Measurements from ENCODE around the gene COQ4.
"Not testable (repeated sequence)": the region's sequence is repeated elsewhere in the genome, so short reads cannot be mapped to it uniquely, and the experiment has no call there.

The COQ4 gene

GRCh38 chr9:128337936-128338335 lies 15.3 kb downstream of the COQ4 start:
- H3K27ac ChIP-seq (replicated peaks) = no peak overlapping the region
- no peak for DNase-seq (ENCODE audit: low read depth in 1 of 2, low spot score in 1 of 2)
- no peaks in the 10 kb centered on the region for H3K27me3 ChIP-seq (ENCODE audit: insufficient read depth, poor library complexity, severe bottlenecking)
- H3K4me3 ChIP-seq (replicated peaks; ENCODE audit: insufficient read depth, low read length) = no peak overlapping the region
- no peak for TF ChIP-seq POLR2AphosphoS5 (IDR thresholded peaks at IDR 0.05; ENCODE audit: low read depth)
- no peak for TF ChIP-seq CTCF (IDR thresholded peaks at IDR 0.05; ENCODE audit: insufficient read depth, low read length)
- no peak for TF ChIP-seq GABPA (IDR thresholded peaks at IDR 0.05; ENCODE audit: low read depth)
- no peak for TF ChIP-seq REST (IDR thresholded peaks at IDR 0.05; ENCODE audit: insufficient replicate concordance, low read depth)
- no peak for TF ChIP-seq SPI1 (IDR thresholded peaks at IDR 0.05; ENCODE audit: borderline replicate concordance, low read depth)

- not testable (repeated sequence) for H3K27ac ChIP-seq (replicated peaks); H3K4me3 ChIP-seq (replicated peaks; ENCODE audit: insufficient read depth, low read length); H3K27me3 ChIP-seq (ENCODE audit: insufficient read depth, poor library complexity, severe bottlenecking)
- DNase-seq (ENCODE audit: low read depth in 1 of 2, low spot score in 1 of 2) = peak in 1 of 2 experiments; percentile 69
Observed at GRCh38 chr9:128338852-128339614, 16.4 kb downstream of the COQ4 start.

- Histone ChIP-seq H3K4me3 (replicated peaks; ENCODE audit: insufficient read depth, low read length) (peak within 1 kb of the TSS; percentile 73), H3K27me3 (ENCODE audit: insufficient read depth, poor library complexity, severe bottlenecking) (no peaks in the 10 kb centered on the region), H3K27ac (replicated peaks) (peak within 1 kb of the TSS; percentile 79)
- TF ChIP-seq POLR2AphosphoS5 (IDR thresholded peaks at IDR 0.05; ENCODE audit: low read depth) = no peak
- TF ChIP-seq CTCF (IDR thresholded peaks at IDR 0.05; ENCODE audit: insufficient read depth, low read length) = no peak
- no peak for TF ChIP-seq SPI1 (IDR thresholded peaks at IDR 0.05; ENCODE audit: borderline replicate concordance, low read depth)
- TF ChIP-seq REST (IDR thresholded peaks at IDR 0.05; ENCODE audit: insufficient replicate concordance, low read depth) = no peak
- no peak for TF ChIP-seq GABPA (IDR thresholded peaks at IDR 0.05; ENCODE audit: low read depth)
- peak; percentile 72 to 79 for DNase-seq (ENCODE audit: low read depth in 1 of 2, low spot score in 1 of 2)
Observed at GRCh38 chr9:128339761-128340690, 17.4 kb downstream of the COQ4 start, which contains the start of gene SLC27A4. TSS of gene SLC27A4 (plus strand) at chr9:128340527. CDS start at chr9:128343133, 2,606 bp downstream.
